Pancreas (tissue), 10 donors: Measurements from ENCODE around the gene CAMKMT. TPM values are rescaled to one million over a fixed set of nuclear protein-coding genes. Genes with fewer than 3 reads are reported as not detected.

Experiments
- ATAC-seq, 4 donors: fragments of 200-7000 bp; cut with Tn5 transposase; one replicate each; pipeline versions ENCODE4 v1.8.0 to v1.9.1; 2020; ENCODE audit warnings: mild to moderate bottlenecking in 4 of 4, moderate library complexity in 4 of 4
- DNase-seq, 6 donors: peaks; one replicate each; pipeline ENCODE4 v3.0.0-alpha.2; 2020
- FAIRE-seq: peaks from 2 replicates; lab custom pipeline; 2012; peaks lifted over from hg19 to GRCh38; lab: Jason Lieb, UNC
- H3K27ac ChIP-seq, 4 donors: fragments of 200-600 bp; sonication (generic); 1 replicate in 3 of 4; 2 replicates in 1 of 4; pipeline versions ENCODE4 v1.5.0 to v1.8.0; 2020
- H3K27me3 ChIP-seq, 4 donors: fragments of 200-600 bp; one replicate each; pipeline ENCODE4 v1.8.0; 2021
- H3K36me3 ChIP-seq, 3 donors: fragments of 200-600 bp; sonication (generic) in 1 of 3; one replicate each; pipeline versions ENCODE4 v1.5.0 to v1.8.0; 2020 to 2021
- H3K4me1 ChIP-seq, 3 donors: fragments of 200-600 bp; one replicate each; pipeline ENCODE4 v1.8.0; 2021
- H3K4me3 ChIP-seq, 4 donors: fragments of 200-600 bp; sonication (generic) in 2 of 4; one replicate each; pipeline versions ENCODE4 v1.5.0 to v1.8.0; 2020 to 2021
- H3K9me3 ChIP-seq, 4 donors: fragments of 200-600 bp; one replicate each; pipeline ENCODE4 v1.8.0; 2021
- WGBS, 2 donors: extraction: QIAGEN DNeasy Blood & Tissue Kit; methylation state at CpG; one replicate each; pipeline ENCODE4 v1.1.7; 2013; 5-methylcytosine and 5-hydroxymethylcytosine counted together
- intact Hi-C, 3 donors: fragments of 100-400 bp; cut with DNase I; formaldehyde crosslinking; loops; one replicate each; pipeline versions ENCODE4 v1.11.1 to v1.14.2; 2022
- polyA plus RNA-seq, 2 donors: library from polyadenylated mRNA; stranded (reverse); fragments of 200-250 nt; gene quantifications; one replicate each; pipeline ENCODE4 v1.2.3, GENCODE V29; 2013
- total RNA-seq, 6 donors: library from RNA; stranded (reverse); fragmentation: NEBNext Ultra II Directional in 4 of 6; extraction: Animal tissue kit (Norgen Biotek cat#: 25700) in 4 of 6; gene quantifications; one replicate each; pipeline versions ENCODE4 v1.2.1 to v1.2.4, GENCODE V29; 2021 to 2023
- TF ChIP-seq, protein P1 (sequence below), 4 donors: fragments of 200-600 bp; sonication (generic) in 3 of 4; IDR thresholded peaks; one replicate each; pipeline versions ENCODE4 v1.5.0 to v1.8.0; 2021; ENCODE audit warnings: antibody characterized with exemption in 4 of 4
- donor health status: healthy with polysubstance abuse.
- donor health status: DM: no; HTN: no; CAD: no; lungs with moderate emphysema.
- donor health status: DM: no; HTN: no; CAD: no.
- donor health status: control.
- donor health status: control.
- donor health status: Bipolar disorder and iron deficiency.
- donor health status: DM: yes; HTN: yes; CAD: no.
- donor health status: DM: no; HTN: no; CAD: no.
- donor health status: DM: no; HTN: no; CAD: no.
- donor health status: DM: yes; HTN: yes; CAD: no.

CAMKMT gene
- total and polyA plus RNA-seq, 8 donors = 4.6 to 11.9 (median 8.3) TPM

DNA sequence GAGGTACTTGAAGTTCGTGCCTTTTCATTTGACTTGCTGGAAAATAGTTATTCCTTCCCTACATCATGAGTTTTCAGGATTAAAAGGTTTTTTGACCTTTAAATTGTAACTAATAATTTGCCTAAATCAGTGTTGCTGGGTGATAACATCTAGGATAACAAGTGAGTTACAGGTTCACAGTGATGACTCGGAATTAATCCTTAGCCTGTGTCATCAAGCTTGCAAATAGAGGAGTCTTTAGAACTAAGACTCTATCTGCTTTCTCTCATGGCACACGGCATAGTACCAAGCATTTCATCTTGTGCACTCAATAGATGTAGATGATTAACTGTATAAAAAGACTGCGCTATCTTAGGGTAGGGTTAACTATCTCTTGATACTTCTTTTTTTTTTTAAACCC is 79.5 kb downstream of the CAMKMT start:
- H3K36me3 ChIP-seq = no peaks in the 10 kb centered on the region
- ATAC-seq (no peak), DNase-seq (no peak), FAIRE-seq (no peak)
- no peaks in the 10 kb centered on the region for H3K4me1 ChIP-seq
- intact Hi-C loops = no loop called here
- H3K27me3 ChIP-seq = no peaks in the 10 kb centered on the region
- TF ChIP-seq, protein P1, sequence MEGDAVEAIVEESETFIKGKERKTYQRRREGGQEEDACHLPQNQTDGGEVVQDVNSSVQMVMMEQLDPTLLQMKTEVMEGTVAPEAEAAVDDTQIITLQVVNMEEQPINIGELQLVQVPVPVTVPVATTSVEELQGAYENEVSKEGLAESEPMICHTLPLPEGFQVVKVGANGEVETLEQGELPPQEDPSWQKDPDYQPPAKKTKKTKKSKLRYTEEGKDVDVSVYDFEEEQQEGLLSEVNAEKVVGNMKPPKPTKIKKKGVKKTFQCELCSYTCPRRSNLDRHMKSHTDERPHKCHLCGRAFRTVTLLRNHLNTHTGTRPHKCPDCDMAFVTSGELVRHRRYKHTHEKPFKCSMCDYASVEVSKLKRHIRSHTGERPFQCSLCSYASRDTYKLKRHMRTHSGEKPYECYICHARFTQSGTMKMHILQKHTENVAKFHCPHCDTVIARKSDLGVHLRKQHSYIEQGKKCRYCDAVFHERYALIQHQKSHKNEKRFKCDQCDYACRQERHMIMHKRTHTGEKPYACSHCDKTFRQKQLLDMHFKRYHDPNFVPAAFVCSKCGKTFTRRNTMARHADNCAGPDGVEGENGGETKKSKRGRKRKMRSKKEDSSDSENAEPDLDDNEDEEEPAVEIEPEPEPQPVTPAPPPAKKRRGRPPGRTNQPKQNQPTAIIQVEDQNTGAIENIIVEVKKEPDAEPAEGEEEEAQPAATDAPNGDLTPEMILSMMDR (IDR thresholded peaks at IDR 0.05) = no peak
- no peaks in the 10 kb centered on the region for H3K9me3 ChIP-seq
- no peak overlapping the region for H3K4me3 ChIP-seq
- H3K27ac ChIP-seq = no peak overlapping the region
- WGBS, 2 donors = 84 to 91% methylated on average over 4 of the region's 4 CpGs

DNA sequence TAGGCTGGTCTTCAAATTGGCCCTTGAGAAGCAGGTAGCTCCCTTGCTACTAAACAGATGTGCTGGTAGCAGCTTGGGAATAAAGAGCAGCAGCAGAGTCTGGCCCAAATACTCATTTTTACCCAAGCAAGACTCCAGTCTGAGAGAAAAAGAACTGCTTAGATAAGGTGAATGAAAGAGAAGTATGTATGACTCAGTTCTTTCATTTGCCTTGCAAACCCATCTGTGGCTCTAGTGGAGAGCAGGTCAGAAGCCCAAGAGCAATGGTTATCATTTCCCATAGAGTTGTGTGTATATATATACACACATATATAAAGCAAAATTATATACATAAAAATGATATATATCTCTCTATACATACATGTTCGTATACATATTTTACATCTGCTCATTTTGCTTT is 80.3 kb downstream of the CAMKMT start:
- FAIRE-seq (no peak), DNase-seq (no peak), ATAC-seq (no peak)
- TF ChIP-seq, protein P1 (IDR thresholded peaks at IDR 0.05) = no peak
- Histone ChIP-seq H3K4me3 (no peak overlapping the region), H3K9me3 (no peaks in the 10 kb centered on the region), H3K4me1 (peaks cover 0 to 5% (median 0%) of the 10 kb centered on the region in 3 donors), H3K27me3 (no peaks in the 10 kb centered on the region), H3K27ac (no peak overlapping the region), H3K36me3 (no peaks in the 10 kb centered on the region)
- intact Hi-C loops = no loop called here
- WGBS, 2 donors = 98 to 100% methylated on average over 1 of the region's 1 CpG

DNA sequence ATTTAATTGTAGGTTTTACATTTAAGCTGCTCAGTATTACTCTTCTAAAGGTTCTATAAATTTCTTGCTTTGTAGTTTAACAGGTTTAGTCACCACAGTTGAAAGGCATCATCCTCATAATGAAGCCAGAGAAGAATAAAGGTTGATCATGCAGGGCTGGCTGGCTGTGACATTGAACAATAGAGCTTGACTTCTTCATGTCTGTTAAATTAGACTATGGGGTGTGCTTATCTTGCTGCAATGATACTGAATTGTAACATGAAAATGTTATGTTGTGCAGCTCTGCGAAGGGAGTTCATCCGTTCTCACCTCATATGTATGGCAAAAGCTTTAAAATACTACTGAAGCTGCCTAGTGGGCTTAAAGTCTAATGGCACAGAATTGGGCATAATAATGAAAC is 81.8 kb downstream of the CAMKMT start:
- no peaks in the 10 kb centered on the region for H3K27me3 ChIP-seq
- 96 to 99% methylated on average over 2 of the region's 2 CpGs for WGBS, 2 donors
- intact Hi-C loops = no loop called here
- no peak for FAIRE-seq
- no peak for ATAC-seq
- no peak overlapping the region for H3K27ac ChIP-seq
- TF ChIP-seq, protein P1 (IDR thresholded peaks at IDR 0.05) = no peak
- DNase-seq = no peak
- H3K36me3 ChIP-seq = no peaks in the 10 kb centered on the region
- no peak overlapping the region for H3K4me3 ChIP-seq
- no peaks in the 10 kb centered on the region for H3K9me3 ChIP-seq
- H3K4me1 ChIP-seq = peaks cover 3 to 5% (median 5%) of the 10 kb centered on the region in 3 donors

DNA sequence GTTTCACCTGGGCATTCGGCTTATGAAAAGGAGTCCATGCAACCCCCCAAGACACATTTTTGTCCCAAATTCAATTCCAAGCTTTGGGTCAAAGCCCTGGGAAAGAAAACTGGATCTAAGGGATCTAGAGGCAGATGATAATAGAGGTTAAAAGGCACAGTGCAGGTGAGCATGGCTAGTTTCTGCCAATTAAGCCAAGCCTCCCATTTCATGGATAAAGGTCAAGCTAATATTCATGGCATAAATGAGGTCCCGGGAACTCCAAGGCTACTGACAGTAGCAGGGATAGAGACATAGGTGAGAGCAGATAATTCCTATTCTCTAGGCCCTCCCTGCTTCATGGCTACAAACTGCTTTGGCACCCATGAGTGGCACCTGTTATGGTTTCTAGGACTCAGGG is 83.1 kb downstream of the CAMKMT start:
- 95 to 96% methylated on average over 2 of the region's 2 CpGs for WGBS, 2 donors
- intact Hi-C loops = no loop called here
- Histone ChIP-seq H3K36me3 (no peaks in the 10 kb centered on the region), H3K27me3 (no peaks in the 10 kb centered on the region), H3K27ac (no peak overlapping the region), H3K9me3 (no peaks in the 10 kb centered on the region), H3K4me1 (peaks cover 5 to 8% (median 6%) of the 10 kb centered on the region in 3 donors), H3K4me3 (no peak overlapping the region)
- no peak for DNase-seq
- TF ChIP-seq, protein P1 (IDR thresholded peaks at IDR 0.05) = no peak
- FAIRE-seq = no peak
- no peak for ATAC-seq

DNA sequence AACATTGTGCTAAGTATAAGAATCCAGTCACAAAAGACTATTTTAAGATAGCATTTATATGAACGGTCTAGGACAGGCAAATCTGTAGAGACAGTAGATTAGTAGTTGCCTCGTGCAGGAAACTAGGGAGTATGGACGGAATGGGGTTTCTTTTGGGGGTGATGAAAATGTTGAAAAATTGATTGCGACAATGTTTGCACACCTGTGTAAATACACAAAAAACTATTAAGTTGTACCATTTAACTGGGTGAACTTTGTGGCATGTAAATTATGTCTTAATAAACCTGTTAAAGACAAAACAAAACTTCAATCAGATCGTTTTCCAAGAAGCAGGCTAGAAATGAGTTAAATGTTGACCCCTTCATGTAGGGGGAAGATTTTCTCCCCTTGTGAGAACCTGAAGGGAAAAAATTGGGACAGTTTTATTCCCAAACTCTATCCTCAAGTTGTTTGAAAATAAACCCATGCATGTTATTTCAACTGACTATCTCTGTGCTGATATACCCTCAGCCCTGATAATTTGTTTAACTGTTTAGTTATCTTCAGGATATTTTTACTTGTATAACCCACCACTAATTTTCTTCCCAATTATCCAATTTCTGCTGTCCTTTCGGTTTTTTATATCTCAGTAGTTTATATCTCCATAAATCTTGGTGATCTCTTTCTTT is 87.2 kb downstream of the CAMKMT start:
- WGBS, 2 donors = 38 to 41% methylated on average over 6 of the region's 6 CpGs
- FAIRE-seq = no peak
- intact Hi-C loops = no loop called here
- peak; percentile 61 to 79 (median 66) for ATAC-seq
- no peak overlapping the region for H3K27ac ChIP-seq
- peaks cover 5 to 24% (median 18%) of the 10 kb centered on the region in 3 donors for H3K4me1 ChIP-seq
- H3K9me3 ChIP-seq = no peaks in the 10 kb centered on the region
- H3K4me3 ChIP-seq = no peak overlapping the region
- H3K36me3 ChIP-seq = no peaks in the 10 kb centered on the region
- no peaks in the 10 kb centered on the region for H3K27me3 ChIP-seq
- TF ChIP-seq, protein P1 (IDR thresholded peaks at IDR 0.05) = no peak
- DNase-seq = no peak
